Measurements from ENCODE around the gene SPATA12. TPM values are rescaled to one million over a fixed set of nuclear protein-coding genes. Genes with fewer than 3 reads are reported as not detected.

Gene SPATA12
- total RNA-seq, 1 experiment from 2014 or later: 0.10 TPM

DNA sequence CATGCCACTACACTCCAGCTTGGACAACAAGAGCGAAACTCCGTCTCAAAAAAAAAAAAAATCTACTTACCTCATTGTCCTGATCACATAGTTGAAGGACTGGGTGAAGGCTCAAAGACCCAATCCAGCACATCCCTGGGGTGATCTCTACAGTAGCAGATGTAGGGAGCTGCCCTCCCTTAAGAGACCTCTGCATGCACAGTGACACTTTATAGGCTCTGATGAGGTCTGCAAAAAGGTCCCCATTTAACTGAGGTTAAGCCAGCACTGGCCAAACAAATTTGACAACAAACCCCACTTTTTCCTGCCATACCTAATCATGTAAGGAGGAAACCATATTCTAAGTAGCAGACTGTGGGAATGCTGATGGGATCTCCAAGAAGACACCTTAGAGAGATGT is 31.1 kb upstream of the SPATA12 start:
- in situ Hi-C loops (cut with HindIII; ENCODE audit: low pct_unique_long_range_greater_than_20kb, low sequenced_read_pairs): no loop called here
- H3K27ac ChIP-seq (ENCODE audit: low read length): no peak overlapping the region
- CTCF ChIA-PET: no interaction called here
- no peaks in the 10 kb centered on the region for H3K4me1 ChIP-seq (ENCODE audit: control insufficient read depth, insufficient read depth, low read length)
- DNase-seq (ENCODE audit: low read depth, low spot score): no peak
- H3K9me3 ChIP-seq (ENCODE audit: control insufficient read depth, insufficient read depth, low read depth, low read length): no peaks in the 10 kb centered on the region
- TF ChIP-seq, protein P1, sequence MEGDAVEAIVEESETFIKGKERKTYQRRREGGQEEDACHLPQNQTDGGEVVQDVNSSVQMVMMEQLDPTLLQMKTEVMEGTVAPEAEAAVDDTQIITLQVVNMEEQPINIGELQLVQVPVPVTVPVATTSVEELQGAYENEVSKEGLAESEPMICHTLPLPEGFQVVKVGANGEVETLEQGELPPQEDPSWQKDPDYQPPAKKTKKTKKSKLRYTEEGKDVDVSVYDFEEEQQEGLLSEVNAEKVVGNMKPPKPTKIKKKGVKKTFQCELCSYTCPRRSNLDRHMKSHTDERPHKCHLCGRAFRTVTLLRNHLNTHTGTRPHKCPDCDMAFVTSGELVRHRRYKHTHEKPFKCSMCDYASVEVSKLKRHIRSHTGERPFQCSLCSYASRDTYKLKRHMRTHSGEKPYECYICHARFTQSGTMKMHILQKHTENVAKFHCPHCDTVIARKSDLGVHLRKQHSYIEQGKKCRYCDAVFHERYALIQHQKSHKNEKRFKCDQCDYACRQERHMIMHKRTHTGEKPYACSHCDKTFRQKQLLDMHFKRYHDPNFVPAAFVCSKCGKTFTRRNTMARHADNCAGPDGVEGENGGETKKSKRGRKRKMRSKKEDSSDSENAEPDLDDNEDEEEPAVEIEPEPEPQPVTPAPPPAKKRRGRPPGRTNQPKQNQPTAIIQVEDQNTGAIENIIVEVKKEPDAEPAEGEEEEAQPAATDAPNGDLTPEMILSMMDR (IDR thresholded peaks at IDR 0.05): no peak
- TF ChIP-seq SIN3A (IDR thresholded peaks at IDR 0.05; ENCODE audit: borderline replicate concordance, insufficient read depth, low read depth, low read length) (no peak), TCF7L2 (IDR thresholded peaks at IDR 0.05; ENCODE audit: low read depth, low read length) (no peak), REST (IDR thresholded peaks at IDR 0.05; ENCODE audit: insufficient read depth in 1 of 2, low read depth in 2 of 2, low read length in 1 of 2) (no peak), POLR2AphosphoS5 (IDR thresholded peaks at IDR 0.05; ENCODE audit: low read depth, low read length) (no peak)
- no peak for ATAC-seq
- BruUV-seq (replicated peaks): no TSS peak
- intact Hi-C loops (cut with micrococcal nuclease; ENCODE audit: unreplicated experiment): no loop called here
- no peaks in the 10 kb centered on the region for H3K36me3 ChIP-seq (ENCODE audit: control insufficient read depth, insufficient read depth, low read length)
- POLR2A ChIA-PET: no interaction called here
- H3K4me3 ChIP-seq (ENCODE audit: low read depth in 2 of 2, low read length in 2 of 2): no peak overlapping the region
- no peaks in the 10 kb centered on the region for H3K27me3 ChIP-seq (ENCODE audit: control insufficient read depth, insufficient read depth, low read length)

DNA sequence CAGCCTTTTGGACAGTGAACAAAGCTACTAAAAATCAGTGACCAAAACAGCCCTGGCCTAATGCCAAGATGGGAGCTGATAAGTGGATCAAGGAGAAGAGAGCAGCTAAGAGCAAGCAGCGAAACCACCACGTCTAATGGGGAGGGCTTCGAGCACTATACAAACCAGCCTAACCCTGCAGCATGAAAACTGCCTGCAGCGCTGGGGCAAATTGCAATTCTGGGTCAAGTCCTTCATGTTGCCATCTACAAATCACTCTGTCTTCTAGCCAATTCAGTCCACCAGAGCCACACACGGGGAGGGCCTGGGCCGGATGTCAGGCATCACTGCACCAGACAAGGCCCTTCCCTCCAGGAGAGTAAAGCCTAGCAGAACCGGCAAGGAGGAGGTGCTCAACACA is 30.5 kb upstream of the SPATA12 start:
- ChIA-PET POLR2A (no interaction called here), CTCF (no interaction called here)
- Histone ChIP-seq H3K4me3 (ENCODE audit: low read depth in 2 of 2, low read length in 2 of 2) (no peak overlapping the region), H3K9me3 (ENCODE audit: control insufficient read depth, insufficient read depth, low read depth, low read length) (no peaks in the 10 kb centered on the region), H3K4me1 (ENCODE audit: control insufficient read depth, insufficient read depth, low read length) (no peaks in the 10 kb centered on the region), H3K27ac (ENCODE audit: low read length) (no peak overlapping the region), H3K36me3 (ENCODE audit: control insufficient read depth, insufficient read depth, low read length) (no peaks in the 10 kb centered on the region), H3K27me3 (ENCODE audit: control insufficient read depth, insufficient read depth, low read length) (no peaks in the 10 kb centered on the region)
- in situ Hi-C loops (cut with HindIII; ENCODE audit: low pct_unique_long_range_greater_than_20kb, low sequenced_read_pairs): no loop called here
- ATAC-seq: peak; percentile 51; the same call in 1 of the 2 replicates
- no TSS peak for BruUV-seq (replicated peaks)
- intact Hi-C loops (cut with micrococcal nuclease; ENCODE audit: unreplicated experiment): no loop called here
- DNase-seq (ENCODE audit: low read depth, low spot score): no peak
- TF ChIP-seq POLR2AphosphoS5 (IDR thresholded peaks at IDR 0.05; ENCODE audit: low read depth, low read length) (no peak), SIN3A (IDR thresholded peaks at IDR 0.05; ENCODE audit: borderline replicate concordance, insufficient read depth, low read depth, low read length) (no peak), TCF7L2 (IDR thresholded peaks at IDR 0.05; ENCODE audit: low read depth, low read length) (no peak), REST (IDR thresholded peaks at IDR 0.05; ENCODE audit: insufficient read depth in 1 of 2, low read depth in 2 of 2, low read length in 1 of 2) (no peak)
- TF ChIP-seq, protein P1 (IDR thresholded peaks at IDR 0.05): no peak

Measured in Panc1 (cell line).